Germinal center (tissue), 1 donor: ENCODE measurements around the gene NCBP1.
"Not testable (repeated sequence)": the region's sequence is repeated elsewhere in the genome, so short reads cannot be mapped to it uniquely, and the experiment has no call there.

ENCODE experiments used
- DNase-seq: peaks from one replicate; pipeline ENCODE4 v3.0.0; 2012; ENCODE audit warnings: mixed read lengths, low spot score

Gene NCBP1

DNA sequence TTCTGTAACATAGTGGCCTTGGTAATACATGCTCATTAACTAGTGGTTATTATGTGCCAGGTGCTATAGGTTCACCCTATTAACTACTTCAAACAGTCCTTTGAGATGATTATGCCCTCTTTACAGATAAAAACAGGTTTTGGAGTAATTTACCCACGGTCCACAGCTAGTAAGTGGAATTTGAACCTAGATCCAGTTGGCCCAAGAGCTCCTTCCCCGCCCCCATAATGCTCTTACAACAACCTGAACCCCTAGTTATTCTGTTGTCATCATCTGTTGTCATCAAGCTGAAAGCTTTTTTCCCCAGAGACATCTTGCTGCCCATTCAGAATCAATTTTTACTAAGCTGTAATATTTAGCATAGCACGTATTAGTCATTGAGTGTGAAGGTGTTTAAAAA, 40.3 kb downstream of the NCBP1 start:
- DNase-seq = no peak

DNA sequence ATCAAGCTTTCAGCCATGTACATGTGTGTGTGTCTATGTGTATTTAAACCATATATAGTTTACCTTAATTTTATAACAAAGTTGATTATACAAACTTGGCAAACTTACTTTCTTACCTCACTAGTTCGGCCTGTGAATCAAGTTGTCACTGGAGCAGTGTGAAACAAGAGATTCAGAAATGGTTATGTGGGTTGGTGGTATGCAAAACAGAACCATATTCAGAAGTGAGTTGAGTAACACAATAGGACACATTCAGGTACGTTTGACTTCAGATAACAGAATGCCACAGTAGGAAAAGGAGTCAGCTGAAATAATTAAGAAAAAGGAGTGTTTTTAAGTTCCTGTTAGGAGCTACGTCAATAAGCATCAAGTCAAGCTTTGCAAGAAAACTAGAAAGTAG, 42.0 kb downstream of the NCBP1 start:
- DNase-seq = no peak

- DNase-seq = no peak
Measured at GRCh38 chr9:97682242-97682641, 48.6 kb downstream of the NCBP1 start.

DNA sequence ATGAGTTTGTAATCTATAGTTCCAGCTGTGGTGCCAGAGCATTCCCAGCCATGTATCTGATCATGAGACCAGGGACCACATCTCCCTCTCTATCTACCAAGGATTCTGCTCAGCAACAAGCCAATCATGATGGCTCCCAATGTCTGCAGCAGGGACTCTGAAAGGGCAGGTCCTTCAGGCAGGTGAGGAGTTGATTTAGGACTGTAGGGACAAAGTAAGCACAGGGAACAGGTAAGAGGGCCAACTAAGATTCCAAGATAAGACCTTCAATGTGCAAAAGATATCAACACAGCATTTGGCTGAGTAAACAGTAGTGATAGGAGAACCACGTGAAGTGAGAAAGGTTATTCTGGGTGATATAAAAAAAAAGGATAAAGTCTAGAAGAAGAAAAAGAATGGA, 55.0 kb downstream of the NCBP1 start:
- DNase-seq = no peak

GRCh38 chr9:97689401-97690180, 56.0 kb downstream of the NCBP1 start:
- DNase-seq = no peak

DNA sequence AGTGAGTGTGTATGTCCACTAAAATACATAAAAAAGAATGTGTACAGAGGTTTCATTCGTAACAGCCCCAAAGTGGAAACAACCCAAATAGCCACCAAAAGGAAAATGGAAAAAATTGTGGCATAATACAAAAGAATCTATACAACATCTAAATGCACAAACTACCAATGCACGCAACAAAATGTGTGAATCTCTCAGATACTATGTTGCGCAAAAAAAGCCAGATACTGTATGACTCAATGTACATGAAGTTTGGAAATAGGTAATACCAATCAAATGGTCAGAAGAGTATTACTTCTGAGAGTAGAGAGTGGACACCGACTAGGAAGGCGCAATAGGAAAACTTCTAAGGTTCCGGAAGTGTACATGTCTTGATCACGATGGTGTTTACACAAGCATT, 61.1 kb downstream of the NCBP1 start:
- DNase-seq = no peak

GRCh38 chr9:97695390-97695789, 61.8 kb downstream of the NCBP1 start:
- DNase-seq = no peak

- DNase-seq = no peak
Measured at GRCh38 chr9:97695995-97696802, 62.6 kb downstream of the NCBP1 start.

DNA sequence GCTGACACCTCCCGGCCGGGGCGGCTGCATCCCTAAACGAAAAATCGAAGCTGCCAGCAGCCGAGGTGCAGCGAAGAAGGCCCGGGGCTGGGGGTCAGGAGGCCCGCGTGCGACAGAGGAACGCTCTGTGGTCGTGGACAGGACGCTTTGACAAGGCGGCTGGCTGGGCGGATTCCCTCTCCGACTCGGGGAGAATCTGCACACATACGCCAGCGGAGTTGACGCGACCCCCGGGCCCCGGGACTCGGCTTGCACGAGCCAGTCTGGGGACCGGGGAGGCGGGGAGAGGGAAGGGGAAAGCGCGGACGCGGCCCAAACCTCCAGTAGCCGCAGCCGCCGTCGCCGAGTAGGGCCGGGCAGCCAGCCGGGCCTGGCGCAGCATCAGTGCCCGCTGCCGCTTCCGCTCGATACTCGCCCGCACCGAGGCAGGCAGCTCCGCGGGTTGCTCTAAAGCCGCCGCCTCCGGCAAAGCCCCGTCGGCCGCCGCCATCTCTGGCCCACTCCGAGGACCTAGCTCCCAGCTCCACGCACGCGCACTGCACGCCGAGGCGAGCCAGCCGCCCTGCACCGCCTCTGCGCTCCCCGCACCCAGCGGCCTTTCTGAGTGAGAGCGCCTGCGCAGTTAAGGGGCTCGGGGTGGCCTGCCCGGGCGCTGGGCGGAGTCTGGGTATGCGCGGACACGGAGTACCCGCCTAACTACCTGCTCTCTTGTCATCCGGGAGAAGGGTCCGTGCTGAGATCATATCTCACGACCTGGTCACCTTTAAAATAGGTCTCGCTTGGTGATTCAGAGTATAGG, 63.4 kb downstream of the NCBP1 start, which contains the start of gene XPA:
Gene XPA, minus strand, starts transcription at position 538 of the 799 bp plus-strand sequence. Its CDS starts 48 bp downstream, at position 490.
- DNase-seq = peak; percentile 99

GRCh38 chr9:97697837-97698236, 64.2 kb downstream of the NCBP1 start:
- no peak for DNase-seq

- DNase-seq = no peak
Measured at GRCh38 chr9:97698865-97699264, 65.2 kb downstream of the NCBP1 start.

DNA sequence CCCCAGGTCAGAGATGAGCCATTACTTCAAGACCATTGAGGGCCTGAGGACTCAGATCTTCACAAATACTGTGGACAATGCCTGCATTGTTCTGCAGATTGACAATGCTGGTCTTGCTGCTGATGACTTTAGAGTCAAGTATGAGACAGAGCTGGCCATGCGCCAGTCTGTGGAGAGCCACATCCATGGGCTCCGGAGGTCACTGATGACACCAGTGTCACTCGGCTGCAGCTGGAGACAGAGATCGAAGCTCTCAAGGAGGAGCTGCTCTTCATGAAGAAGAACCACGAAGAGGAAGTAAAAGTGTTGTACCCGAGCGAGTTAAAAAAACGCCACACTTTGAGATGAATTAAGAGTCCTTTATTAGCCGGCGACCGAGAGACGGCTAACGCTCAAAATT, 65.7 kb downstream of the NCBP1 start:
- not testable (repeated sequence) for DNase-seq

- DNase-seq = not testable (repeated sequence)
Measured at GRCh38 chr9:97699824-97700223, 66.2 kb downstream of the NCBP1 start.

DNA sequence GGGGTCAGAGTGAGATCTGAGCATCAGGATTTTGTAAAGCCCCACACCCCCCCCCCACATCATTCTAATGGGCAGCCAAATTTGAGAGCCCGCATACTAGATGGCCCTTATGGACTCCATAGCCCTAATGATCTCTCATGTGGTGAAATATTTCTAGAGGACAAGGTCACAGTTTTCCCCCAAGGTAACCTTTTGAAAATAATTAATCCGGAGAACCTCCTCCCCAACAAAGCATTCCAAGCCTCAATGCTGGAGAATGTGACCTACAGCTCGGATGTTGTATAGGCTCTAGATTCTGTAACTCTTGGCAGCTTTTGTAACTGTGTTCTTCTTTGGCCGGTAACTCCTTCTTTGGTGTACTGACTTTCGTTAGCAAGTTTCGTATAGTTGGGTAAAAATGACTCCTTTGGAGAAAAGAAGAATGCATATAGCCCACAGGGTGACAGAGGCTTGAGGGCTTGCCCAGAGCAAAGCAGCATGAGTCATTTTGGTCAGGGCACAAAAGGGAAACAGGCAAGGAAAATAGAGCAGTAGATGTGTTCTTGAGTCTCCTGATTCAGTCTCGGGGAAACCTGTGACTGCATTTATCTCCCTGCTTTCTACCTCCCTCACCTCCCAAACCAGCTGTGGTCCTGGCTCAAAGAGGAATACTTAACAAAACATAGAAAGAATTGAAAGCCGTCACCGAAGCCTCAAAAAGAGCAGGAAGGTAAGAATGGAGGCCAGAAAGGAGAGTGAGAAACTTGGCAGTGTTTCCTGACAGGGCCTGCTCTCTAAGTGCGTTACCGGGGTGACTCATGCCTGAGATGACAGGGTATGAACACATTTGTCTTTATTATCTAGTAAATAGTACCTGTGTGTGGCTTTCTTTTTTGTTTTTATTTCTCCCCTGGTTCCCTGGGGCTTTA, 70.1 kb downstream of the NCBP1 start:
- DNase-seq = no peak

DNA sequence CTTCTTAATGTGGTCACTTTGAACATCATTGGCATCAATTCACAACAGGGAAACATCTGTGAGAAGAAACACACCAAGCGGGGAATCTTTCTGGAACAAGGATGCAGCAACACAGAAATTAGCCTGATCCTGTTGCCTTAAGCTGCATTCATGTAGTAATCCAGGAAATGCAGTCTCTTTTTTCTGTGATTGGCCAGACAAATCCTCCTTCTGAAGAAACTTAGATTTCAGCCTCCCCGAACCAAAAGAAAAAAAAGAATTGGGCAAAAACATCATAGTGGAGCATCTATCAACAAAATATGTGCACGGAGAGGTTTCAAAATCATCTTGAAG, 70.7 kb downstream of the NCBP1 start:
- DNase-seq = no peak

GRCh38 chr9:97704851-97705250, 71.2 kb downstream of the NCBP1 start:
- DNase-seq = no peak

GRCh38 chr9:97705354-97705950, 71.8 kb downstream of the NCBP1 start:
- no peak for DNase-seq

DNA sequence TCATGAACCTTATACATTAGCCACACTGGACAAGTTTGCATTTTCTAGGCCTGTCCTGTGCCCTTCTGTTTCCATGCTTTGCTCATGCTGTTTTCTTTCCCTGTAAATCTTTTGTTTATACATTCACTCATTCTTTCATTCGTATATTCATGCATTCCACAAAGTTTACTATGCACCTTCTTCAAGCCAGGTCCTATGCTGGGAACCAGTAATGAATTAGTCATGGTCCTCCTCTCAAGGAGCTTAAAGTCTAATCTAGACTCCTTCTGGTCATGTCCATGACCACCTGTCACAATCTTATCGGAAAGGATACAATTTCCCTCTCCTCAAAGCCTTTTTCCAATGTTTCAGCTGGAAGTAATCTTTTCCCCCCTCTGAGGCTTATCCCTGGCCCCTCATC, 72.6 kb downstream of the NCBP1 start:
- DNase-seq = no peak

DNA sequence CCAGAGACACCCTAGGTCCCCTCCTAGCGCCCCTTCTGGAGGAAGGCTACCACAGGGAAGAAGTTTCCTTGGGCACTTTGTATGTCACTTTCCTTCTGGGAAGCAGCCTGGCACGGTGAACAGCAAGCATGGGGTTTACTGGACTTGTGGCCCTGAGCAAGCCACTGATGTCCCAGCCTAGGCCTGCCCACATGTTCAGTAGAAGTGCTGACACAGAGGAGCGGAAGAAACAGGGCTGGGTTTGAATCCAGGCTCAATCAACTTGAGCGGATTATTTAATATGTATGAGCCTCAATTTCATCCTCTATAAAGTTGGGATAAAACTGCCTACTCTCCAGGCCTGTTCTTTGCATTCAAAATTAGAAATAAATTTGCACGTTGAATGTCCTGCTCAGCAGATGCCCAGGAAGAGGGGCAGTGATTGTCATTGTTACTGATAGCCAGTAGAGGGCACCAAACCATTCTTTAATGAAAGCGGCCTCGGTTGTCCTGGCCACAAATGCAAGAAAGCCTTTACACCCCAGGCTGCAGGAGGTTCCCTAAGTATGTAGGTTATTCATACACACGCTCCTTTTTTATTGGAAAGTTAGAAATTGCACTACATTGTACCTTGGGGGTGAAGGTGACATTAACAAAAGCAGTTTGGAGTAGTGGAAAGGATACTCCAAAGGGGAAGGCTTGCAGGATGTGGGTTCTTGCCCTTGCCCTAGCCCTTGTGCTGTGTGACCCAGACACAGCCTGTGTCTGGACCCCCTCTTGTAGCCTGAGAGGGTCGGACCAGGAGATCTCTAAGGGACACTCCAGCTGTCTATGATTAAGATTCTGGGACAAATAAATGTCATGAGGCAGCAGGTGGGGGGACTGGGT, 77.0 kb downstream of the NCBP1 start:
- DNase-seq = peak; percentile 78

DNA sequence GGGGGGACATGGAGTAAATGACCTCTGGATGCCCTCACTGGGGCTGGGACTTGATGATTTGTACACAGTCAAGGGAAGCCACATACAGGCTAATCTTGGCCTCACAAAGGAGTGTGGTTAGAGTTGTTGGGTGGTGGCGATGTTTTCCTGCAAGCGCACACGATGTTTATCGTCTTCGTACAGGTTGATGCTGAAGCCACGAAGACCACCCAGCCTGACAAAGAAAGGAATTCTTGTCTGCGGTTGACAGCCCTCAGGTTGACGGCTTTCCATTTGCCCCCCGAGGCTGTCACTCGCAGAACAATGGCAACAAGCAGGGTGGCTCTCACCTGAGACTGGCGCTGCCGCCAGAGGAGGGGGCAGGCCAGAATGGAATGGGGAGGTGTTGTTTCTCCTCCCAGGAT, 77.6 kb downstream of the NCBP1 start:
- no peak for DNase-seq
